Measurements from ENCODE around the gene SRXN1. TPM values are rescaled to one million over a fixed set of nuclear protein-coding genes. Genes with fewer than 3 reads are reported as not detected.

The SRXN1 gene
- total and polyA plus RNA-seq, 7 experiments from 2014 or later = 0.12 to 14.8 (median 0.84) TPM

- peak; percentile 61 for ATAC-seq
- no peaks in the 10 kb centered on the region for H3K9me3 Mint-ChIP-seq
- CTCF ChIA-PET = no interaction called here
- H3K27ac ChIP-seq (ENCODE audit: low read depth, low read length) = no peak within 1 kb of the TSS
- H3K36me3 Mint-ChIP-seq = no peaks in the 10 kb centered on the region
- POLR2A ChIA-PET = no interaction called here
- H3K27me3 ChIP-seq (ENCODE audit: control insufficient read depth in 2 of 2, insufficient read depth in 2 of 2, low read length in 2 of 2) = peaks cover 3 to 8% of the 10 kb centered on the region in 2 donors
- peak in 1 of 9 donors; percentile 32 for DNase-seq
- H3K27ac Mint-ChIP-seq = no peak within 1 kb of the TSS
- no peaks in the 10 kb centered on the region for H3K36me3 ChIP-seq (ENCODE audit: control insufficient read depth in 2 of 3, insufficient read depth in 3 of 3, low read length in 3 of 3)
- intact Hi-C loops (cut with micrococcal nuclease) = no loop called here
- H3K4me1 ChIP-seq (ENCODE audit: control insufficient read depth in 2 of 2, insufficient read depth in 2 of 2, low read length in 2 of 2) = no peaks in the 10 kb centered on the region
- peak within 1 kb of the TSS in 6 of 10 donors; percentile 38 to 67 (median 54) for H3K4me3 Mint-ChIP-seq
- no peaks in the 10 kb centered on the region for H3K9me3 ChIP-seq (ENCODE audit: control insufficient read depth in 2 of 3, low read length in 3 of 3)
- peaks cover 0 to 15% (median 10%) of the 10 kb centered on the region in 7 donors for H3K4me1 Mint-ChIP-seq
- peaks cover 54 to 66% (median 55%) of the 10 kb centered on the region in 5 donors for H3K27me3 Mint-ChIP-seq
- no peak within 1 kb of the TSS for H3K4me3 ChIP-seq (ENCODE audit: low read length)
Measured at GRCh38 chr20:610130-611046, 42.6 kb downstream of the SRXN1 start, which contains the start of gene TCF15. Gene TCF15 (minus strand): TSS chr20:610309. CDS start chr20:610237, 72 bp downstream.

- Mint-ChIP-seq H3K9me3 (no peaks in the 10 kb centered on the region), H3K27ac (no peak overlapping the region), H3K4me3 (peak overlapping the region in 5 of 10 donors; percentile 20 to 54 (median 46)), H3K4me1 (peaks cover 0 to 15% (median 10%) of the 10 kb centered on the region in 7 donors), H3K36me3 (no peaks in the 10 kb centered on the region), H3K27me3 (peaks cover 48 to 65% (median 52%) of the 10 kb centered on the region in 5 donors)
- no peak for ATAC-seq
- intact Hi-C loops (cut with micrococcal nuclease) = no loop called here
- POLR2A ChIA-PET = no interaction called here
- CTCF ChIA-PET = no interaction called here
- no peak overlapping the region for H3K27ac ChIP-seq (ENCODE audit: low read depth, low read length)
- H3K4me1 ChIP-seq (ENCODE audit: control insufficient read depth in 2 of 2, insufficient read depth in 2 of 2, low read length in 2 of 2) = no peaks in the 10 kb centered on the region
- DNase-seq = no peak
- H3K27me3 ChIP-seq (ENCODE audit: control insufficient read depth in 2 of 2, insufficient read depth in 2 of 2, low read length in 2 of 2) = peaks cover 3 to 8% of the 10 kb centered on the region in 2 donors
- no peaks in the 10 kb centered on the region for H3K9me3 ChIP-seq (ENCODE audit: control insufficient read depth in 2 of 3, low read length in 3 of 3)
- no peak overlapping the region for H3K4me3 ChIP-seq (ENCODE audit: low read length)
- H3K36me3 ChIP-seq (ENCODE audit: control insufficient read depth in 2 of 3, insufficient read depth in 3 of 3, low read length in 3 of 3) = no peaks in the 10 kb centered on the region
Measured at GRCh38 chr20:609371-609964, 43.5 kb downstream of the SRXN1 start.

- Histone ChIP-seq H3K4me3 (ENCODE audit: low read length) (no peak overlapping the region), H3K27me3 (ENCODE audit: control insufficient read depth in 2 of 2, insufficient read depth in 2 of 2, low read length in 2 of 2) (peaks cover 3 to 8% of the 10 kb centered on the region in 2 donors), H3K27ac (ENCODE audit: low read depth, low read length) (no peak overlapping the region), H3K9me3 (ENCODE audit: control insufficient read depth in 2 of 3, low read length in 3 of 3) (no peaks in the 10 kb centered on the region), H3K36me3 (ENCODE audit: control insufficient read depth in 2 of 3, insufficient read depth in 3 of 3, low read length in 3 of 3) (no peaks in the 10 kb centered on the region), H3K4me1 (ENCODE audit: control insufficient read depth in 2 of 2, insufficient read depth in 2 of 2, low read length in 2 of 2) (no peaks in the 10 kb centered on the region)
- Mint-ChIP-seq H3K27me3 (peaks cover 45 to 62% (median 50%) of the 10 kb centered on the region in 5 donors), H3K4me3 (peak overlapping the region in 5 of 10 donors; percentile 20 to 54 (median 46)), H3K4me1 (peaks cover 0 to 15% (median 10%) of the 10 kb centered on the region in 7 donors), H3K9me3 (no peaks in the 10 kb centered on the region), H3K36me3 (no peaks in the 10 kb centered on the region), H3K27ac (no peak overlapping the region)
- ChIA-PET CTCF (no interaction called here), POLR2A (no interaction called here)
- intact Hi-C loops (cut with micrococcal nuclease) = no loop called here
- DNase-seq (no peak), ATAC-seq (no peak)
Measured at GRCh38 chr20:608970-609369, 44.0 kb downstream of the SRXN1 start.

- intact Hi-C loops (cut with micrococcal nuclease) = no loop called here
- no peaks in the 10 kb centered on the region for H3K9me3 ChIP-seq (ENCODE audit: control insufficient read depth in 2 of 3, low read length in 3 of 3)
- no peak overlapping the region for H3K4me3 Mint-ChIP-seq
- no peaks in the 10 kb centered on the region for H3K4me1 ChIP-seq (ENCODE audit: control insufficient read depth in 2 of 2, insufficient read depth in 2 of 2, low read length in 2 of 2)
- no peaks in the 10 kb centered on the region for H3K9me3 Mint-ChIP-seq
- H3K27ac ChIP-seq (ENCODE audit: low read depth, low read length) = no peak overlapping the region
- DNase-seq (no peak), ATAC-seq (no peak)
- H3K27me3 Mint-ChIP-seq = peaks cover 34 to 47% (median 37%) of the 10 kb centered on the region in 5 donors
- H3K27me3 ChIP-seq (ENCODE audit: control insufficient read depth in 2 of 2, insufficient read depth in 2 of 2, low read length in 2 of 2) = peaks cover 1 to 8% of the 10 kb centered on the region in 2 donors
- H3K4me3 ChIP-seq (ENCODE audit: low read length) = no peak overlapping the region
- no peaks in the 10 kb centered on the region for H3K36me3 ChIP-seq (ENCODE audit: control insufficient read depth in 2 of 3, insufficient read depth in 3 of 3, low read length in 3 of 3)
- H3K27ac Mint-ChIP-seq = no peak overlapping the region
- peaks cover 0 to 12% (median 10%) of the 10 kb centered on the region in 7 donors for H3K4me1 Mint-ChIP-seq
- POLR2A ChIA-PET = interaction anchor here (0.6 kb wide), 1 partner anchor 10 kb away, joined by 4 read pairs; no protein-coding TSS in a partner anchor
- no peaks in the 10 kb centered on the region for H3K36me3 Mint-ChIP-seq
- CTCF ChIA-PET = no interaction called here
Measured at GRCh38 chr20:607476-607875, 45.5 kb downstream of the SRXN1 start.

GRCh38 chr20:605237-605636 lies 47.8 kb downstream of the SRXN1 start:
- POLR2A ChIA-PET = no interaction called here
- Histone ChIP-seq H3K4me3 (ENCODE audit: low read length) (no peak overlapping the region), H3K9me3 (ENCODE audit: control insufficient read depth in 2 of 3, low read length in 3 of 3) (no peaks in the 10 kb centered on the region), H3K36me3 (ENCODE audit: control insufficient read depth in 2 of 3, insufficient read depth in 3 of 3, low read length in 3 of 3) (no peaks in the 10 kb centered on the region), H3K27me3 (ENCODE audit: control insufficient read depth in 2 of 2, insufficient read depth in 2 of 2, low read length in 2 of 2) (no peaks in the 10 kb centered on the region), H3K4me1 (ENCODE audit: control insufficient read depth in 2 of 2, insufficient read depth in 2 of 2, low read length in 2 of 2) (no peaks in the 10 kb centered on the region), H3K27ac (ENCODE audit: low read depth, low read length) (no peak overlapping the region)
- intact Hi-C loops (cut with micrococcal nuclease) = no loop called here
- no peaks in the 10 kb centered on the region for H3K36me3 Mint-ChIP-seq
- DNase-seq (no peak), ATAC-seq (no peak)
- H3K9me3 Mint-ChIP-seq = no peaks in the 10 kb centered on the region
- peaks cover 16 to 30% (median 21%) of the 10 kb centered on the region in 5 donors for H3K27me3 Mint-ChIP-seq
- no peak overlapping the region for H3K27ac Mint-ChIP-seq
- no peaks in the 10 kb centered on the region for H3K4me1 Mint-ChIP-seq
- no peak overlapping the region for H3K4me3 Mint-ChIP-seq
- CTCF ChIA-PET = no interaction called here

GRCh38 chr20:603116-603640 lies 49.8 kb downstream of the SRXN1 start:
- H3K27ac ChIP-seq (ENCODE audit: low read depth, low read length) = no peak overlapping the region
- CTCF ChIA-PET = no interaction called here
- no peaks in the 10 kb centered on the region for H3K4me1 Mint-ChIP-seq
- no peak overlapping the region for H3K4me3 Mint-ChIP-seq
- H3K4me3 ChIP-seq (ENCODE audit: low read length) = no peak overlapping the region
- intact Hi-C loops (cut with micrococcal nuclease) = no loop called here
- H3K27ac Mint-ChIP-seq = no peak overlapping the region
- POLR2A ChIA-PET = no interaction called here
- H3K36me3 Mint-ChIP-seq = no peaks in the 10 kb centered on the region
- DNase-seq = no peak
- no peaks in the 10 kb centered on the region for H3K36me3 ChIP-seq (ENCODE audit: control insufficient read depth in 2 of 3, insufficient read depth in 3 of 3, low read length in 3 of 3)
- H3K9me3 Mint-ChIP-seq = no peaks in the 10 kb centered on the region
- H3K27me3 ChIP-seq (ENCODE audit: control insufficient read depth in 2 of 2, insufficient read depth in 2 of 2, low read length in 2 of 2) = no peaks in the 10 kb centered on the region
- ATAC-seq = no peak
- H3K27me3 Mint-ChIP-seq = peaks cover 6 to 19% (median 11%) of the 10 kb centered on the region in 5 donors
- H3K9me3 ChIP-seq (ENCODE audit: control insufficient read depth in 2 of 3, low read length in 3 of 3) = no peaks in the 10 kb centered on the region
- H3K4me1 ChIP-seq (ENCODE audit: control insufficient read depth in 2 of 2, insufficient read depth in 2 of 2, low read length in 2 of 2) = no peaks in the 10 kb centered on the region
